ENCODE results near the gene RCAN2. TPM values are rescaled to one million over a fixed set of nuclear protein-coding genes. Genes with fewer than 3 reads are reported as not detected.

The RCAN2 gene
- polyA plus RNA-seq, 1 donor: 4.7 TPM

- H3K27ac ChIP-seq (ENCODE audit: low read length): no peak overlapping the region
- 80% methylated on average over 1 of the region's 2 CpGs for WGBS (ENCODE audit: insufficient coverage, low lambda C conversion rate)
- H3K36me3 ChIP-seq (ENCODE audit: control insufficient read depth, insufficient read depth, low read length): no peaks in the 10 kb centered on the region
- H3K4me1 ChIP-seq (ENCODE audit: control insufficient read depth, insufficient read depth, low read length): no peaks in the 10 kb centered on the region
- H3K27me3 ChIP-seq (ENCODE audit: control insufficient read depth, insufficient read depth, low read length): no peaks in the 10 kb centered on the region
- DNase-seq: no peak
- no peak overlapping the region for H3K4me3 ChIP-seq (ENCODE audit: low read length)
- no peaks in the 10 kb centered on the region for H3K9me3 ChIP-seq (ENCODE audit: control insufficient read depth, low read depth, low read length)
These were observed 170.7 kb downstream of the RCAN2 start for GRCh38 chr6:46320505-46320904.

- no peak for DNase-seq
- no peaks in the 10 kb centered on the region for H3K36me3 ChIP-seq (ENCODE audit: control insufficient read depth, insufficient read depth, low read length)
- H3K4me1 ChIP-seq (ENCODE audit: control insufficient read depth, insufficient read depth, low read length): no peaks in the 10 kb centered on the region
- H3K27me3 ChIP-seq (ENCODE audit: control insufficient read depth, insufficient read depth, low read length): no peaks in the 10 kb centered on the region
- no peaks in the 10 kb centered on the region for H3K9me3 ChIP-seq (ENCODE audit: control insufficient read depth, low read depth, low read length)
- no peak overlapping the region for H3K4me3 ChIP-seq (ENCODE audit: low read length)
- WGBS (ENCODE audit: insufficient coverage, low lambda C conversion rate): no CpG with 5 or more reads among the region's 1 CpG
- no peak overlapping the region for H3K27ac ChIP-seq (ENCODE audit: low read length)
These were observed 175.7 kb downstream of the RCAN2 start for GRCh38 chr6:46315589-46315988.

- DNase-seq: no peak
- no CpG with 5 or more reads among the region's 3 CpGs for WGBS (ENCODE audit: insufficient coverage, low lambda C conversion rate)
- H3K36me3 ChIP-seq (ENCODE audit: control insufficient read depth, insufficient read depth, low read length): no peaks in the 10 kb centered on the region
- H3K4me1 ChIP-seq (ENCODE audit: control insufficient read depth, insufficient read depth, low read length): no peaks in the 10 kb centered on the region
- no peaks in the 10 kb centered on the region for H3K27me3 ChIP-seq (ENCODE audit: control insufficient read depth, insufficient read depth, low read length)
- H3K4me3 ChIP-seq (ENCODE audit: low read length): no peak overlapping the region
- no peaks in the 10 kb centered on the region for H3K9me3 ChIP-seq (ENCODE audit: control insufficient read depth, low read depth, low read length)
- no peak overlapping the region for H3K27ac ChIP-seq (ENCODE audit: low read length)
These were observed 178.6 kb downstream of the RCAN2 start for GRCh38 chr6:46312654-46313053.

- Histone ChIP-seq H3K9me3 (ENCODE audit: control insufficient read depth, low read depth, low read length) (no peaks in the 10 kb centered on the region), H3K4me1 (ENCODE audit: control insufficient read depth, insufficient read depth, low read length) (no peaks in the 10 kb centered on the region), H3K27ac (ENCODE audit: low read length) (no peak overlapping the region), H3K36me3 (ENCODE audit: control insufficient read depth, insufficient read depth, low read length) (no peaks in the 10 kb centered on the region), H3K27me3 (ENCODE audit: control insufficient read depth, insufficient read depth, low read length) (no peaks in the 10 kb centered on the region), H3K4me3 (ENCODE audit: low read length) (no peak overlapping the region)
- DNase-seq: no peak
- 80% methylated on average over 1 of the region's 1 CpG for WGBS (ENCODE audit: insufficient coverage, low lambda C conversion rate)
These were observed 181.1 kb downstream of the RCAN2 start for GRCh38 chr6:46310196-46310595.

- no peaks in the 10 kb centered on the region for H3K36me3 ChIP-seq (ENCODE audit: control insufficient read depth, insufficient read depth, low read length)
- no peak overlapping the region for H3K4me3 ChIP-seq (ENCODE audit: low read length)
- DNase-seq: no peak
- no CpG with 5 or more reads among the region's 2 CpGs for WGBS (ENCODE audit: insufficient coverage, low lambda C conversion rate)
- no peaks in the 10 kb centered on the region for H3K27me3 ChIP-seq (ENCODE audit: control insufficient read depth, insufficient read depth, low read length)
- no peaks in the 10 kb centered on the region for H3K4me1 ChIP-seq (ENCODE audit: control insufficient read depth, insufficient read depth, low read length)
- H3K27ac ChIP-seq (ENCODE audit: low read length): no peak overlapping the region
- H3K9me3 ChIP-seq (ENCODE audit: control insufficient read depth, low read depth, low read length): no peaks in the 10 kb centered on the region
These were observed 184.8 kb downstream of the RCAN2 start for GRCh38 chr6:46306431-46306830.

- 86% methylated on average over 1 of the region's 3 CpGs for WGBS (ENCODE audit: insufficient coverage, low lambda C conversion rate)
- no peak overlapping the region for H3K27ac ChIP-seq (ENCODE audit: low read length)
- H3K9me3 ChIP-seq (ENCODE audit: control insufficient read depth, low read depth, low read length): no peaks in the 10 kb centered on the region
- no peaks in the 10 kb centered on the region for H3K4me1 ChIP-seq (ENCODE audit: control insufficient read depth, insufficient read depth, low read length)
- no peaks in the 10 kb centered on the region for H3K27me3 ChIP-seq (ENCODE audit: control insufficient read depth, insufficient read depth, low read length)
- H3K4me3 ChIP-seq (ENCODE audit: low read length): no peak overlapping the region
- no peaks in the 10 kb centered on the region for H3K36me3 ChIP-seq (ENCODE audit: control insufficient read depth, insufficient read depth, low read length)
- DNase-seq: no peak
These were observed 185.4 kb downstream of the RCAN2 start for GRCh38 chr6:46305833-46306232.

GRCh38 chr6:46305236-46305635 is 186.0 kb downstream of the RCAN2 start:
- Histone ChIP-seq H3K27me3 (ENCODE audit: control insufficient read depth, insufficient read depth, low read length) (no peaks in the 10 kb centered on the region), H3K9me3 (ENCODE audit: control insufficient read depth, low read depth, low read length) (no peaks in the 10 kb centered on the region)
- WGBS (ENCODE audit: insufficient coverage, low lambda C conversion rate): 100% methylated on average over 1 of the region's 2 CpGs

GRCh38 chr6:46302816-46303215 is 188.4 kb downstream of the RCAN2 start:
- no peak overlapping the region for H3K27ac ChIP-seq (ENCODE audit: low read length)
- H3K4me1 ChIP-seq (ENCODE audit: control insufficient read depth, insufficient read depth, low read length): no peaks in the 10 kb centered on the region
- H3K4me3 ChIP-seq (ENCODE audit: low read length): no peak overlapping the region
- no peaks in the 10 kb centered on the region for H3K36me3 ChIP-seq (ENCODE audit: control insufficient read depth, insufficient read depth, low read length)
- no peak for DNase-seq
- no peaks in the 10 kb centered on the region for H3K27me3 ChIP-seq (ENCODE audit: control insufficient read depth, insufficient read depth, low read length)
- no CpG with 5 or more reads among the region's 1 CpG for WGBS (ENCODE audit: insufficient coverage, low lambda C conversion rate)
- H3K9me3 ChIP-seq (ENCODE audit: control insufficient read depth, low read depth, low read length): no peaks in the 10 kb centered on the region

More at GRCh38 chr6:46305236-46305635, 186.0 kb downstream of the RCAN2 start:
- Histone ChIP-seq H3K27ac (ENCODE audit: low read length) (no peak overlapping the region), H3K36me3 (ENCODE audit: control insufficient read depth, insufficient read depth, low read length) (no peaks in the 10 kb centered on the region), H3K4me3 (ENCODE audit: low read length) (no peak overlapping the region), H3K4me1 (ENCODE audit: control insufficient read depth, insufficient read depth, low read length) (no peaks in the 10 kb centered on the region)
- no peak for DNase-seq

GRCh38 chr6:46302176-46302575 is 189.1 kb downstream of the RCAN2 start:
- no peak for DNase-seq
- Histone ChIP-seq H3K36me3 (ENCODE audit: control insufficient read depth, insufficient read depth, low read length) (no peaks in the 10 kb centered on the region), H3K4me3 (ENCODE audit: low read length) (no peak overlapping the region), H3K4me1 (ENCODE audit: control insufficient read depth, insufficient read depth, low read length) (no peaks in the 10 kb centered on the region), H3K27ac (ENCODE audit: low read length) (no peak overlapping the region), H3K9me3 (ENCODE audit: control insufficient read depth, low read depth, low read length) (no peaks in the 10 kb centered on the region), H3K27me3 (ENCODE audit: control insufficient read depth, insufficient read depth, low read length) (no peaks in the 10 kb centered on the region)
- 100% methylated on average over 1 of the region's 3 CpGs for WGBS (ENCODE audit: insufficient coverage, low lambda C conversion rate)

- no peak overlapping the region for H3K27ac ChIP-seq (ENCODE audit: low read length)
- H3K36me3 ChIP-seq (ENCODE audit: control insufficient read depth, insufficient read depth, low read length): no peaks in the 10 kb centered on the region
- H3K27me3 ChIP-seq (ENCODE audit: control insufficient read depth, insufficient read depth, low read length): no peaks in the 10 kb centered on the region
- no peak overlapping the region for H3K4me3 ChIP-seq (ENCODE audit: low read length)
- H3K4me1 ChIP-seq (ENCODE audit: control insufficient read depth, insufficient read depth, low read length): no peaks in the 10 kb centered on the region
- no peak for DNase-seq
- no peaks in the 10 kb centered on the region for H3K9me3 ChIP-seq (ENCODE audit: control insufficient read depth, low read depth, low read length)
These were observed 192.0 kb downstream of the RCAN2 start for GRCh38 chr6:46299253-46299652.

- DNase-seq: no peak
- Histone ChIP-seq H3K27ac (ENCODE audit: low read length) (no peak overlapping the region), H3K36me3 (ENCODE audit: control insufficient read depth, insufficient read depth, low read length) (no peaks in the 10 kb centered on the region), H3K4me1 (ENCODE audit: control insufficient read depth, insufficient read depth, low read length) (no peaks in the 10 kb centered on the region), H3K27me3 (ENCODE audit: control insufficient read depth, insufficient read depth, low read length) (no peaks in the 10 kb centered on the region), H3K4me3 (ENCODE audit: low read length) (no peak overlapping the region), H3K9me3 (ENCODE audit: control insufficient read depth, low read depth, low read length) (no peaks in the 10 kb centered on the region)
- WGBS (ENCODE audit: insufficient coverage, low lambda C conversion rate): 100% methylated on average over 1 of the region's 1 CpG
These were observed 194.7 kb downstream of the RCAN2 start for GRCh38 chr6:46296586-46296985.

Measured in large intestine (tissue), 3 donors.